IPS-18a (cell line): ENCODE results near the gene PYGB.

ENCODE experiments used
- H3K27ac ChIP-seq: one replicate; pipeline ENCODE4 v1.5.1; 2013; ENCODE audit warnings: low read length
- H3K27me3 ChIP-seq: one replicate; pipeline ENCODE4 v1.6.1; 2013; ENCODE audit warnings: mild to moderate bottlenecking, low read length; ENCODE audit not compliant: control insufficient read depth, insufficient read depth
- H3K36me3 ChIP-seq: one replicate; pipeline ENCODE4 v1.6.1; 2013; ENCODE audit warnings: low read depth, low read length; ENCODE audit not compliant: control insufficient read depth
- H3K4me1 ChIP-seq: one replicate; pipeline ENCODE4 v1.6.1; 2013; ENCODE audit warnings: low read depth, low read length; ENCODE audit not compliant: control insufficient read depth
- H3K4me3 ChIP-seq: one replicate; pipeline ENCODE4 v1.5.1; 2013; ENCODE audit warnings: low read length
- H3K9ac ChIP-seq: one replicate; pipeline ENCODE4 v1.6.1; 2013; ENCODE audit warnings: mild to moderate bottlenecking, low read length, moderate library complexity
- H3K9me3 ChIP-seq: one replicate; pipeline ENCODE4 v1.6.1; 2013; ENCODE audit warnings: low read depth, low read length; ENCODE audit not compliant: control insufficient read depth

PYGB gene

DNA sequence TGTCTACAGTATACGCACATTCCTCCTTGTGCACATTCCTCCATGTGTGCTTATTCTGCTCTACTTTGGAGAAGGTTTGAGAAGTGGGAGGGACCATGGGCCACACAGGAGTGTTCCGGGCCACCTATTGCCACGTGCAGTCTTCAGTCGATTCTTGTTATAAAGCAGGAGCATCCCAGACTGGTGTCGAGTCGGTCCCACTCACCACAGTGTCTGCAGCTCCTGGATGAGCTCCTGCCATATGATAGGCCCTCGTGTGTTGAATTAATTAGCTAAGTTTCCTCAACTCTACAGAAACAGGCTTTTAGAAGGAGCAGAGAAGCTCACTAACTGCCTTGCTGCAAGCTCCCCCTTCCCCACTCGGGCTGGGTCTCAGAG lies 29.8 kb upstream of the PYGB start:
- Histone ChIP-seq H3K27ac (no peak overlapping the region), H3K4me3 (no peak overlapping the region), H3K9me3 (no peaks in the 10 kb centered on the region), H3K27me3 (no peaks in the 10 kb centered on the region), H3K36me3 (peaks cover 19% of the 10 kb centered on the region), H3K4me1 (peaks cover 1% of the 10 kb centered on the region), H3K9ac (no peak overlapping the region)

DNA sequence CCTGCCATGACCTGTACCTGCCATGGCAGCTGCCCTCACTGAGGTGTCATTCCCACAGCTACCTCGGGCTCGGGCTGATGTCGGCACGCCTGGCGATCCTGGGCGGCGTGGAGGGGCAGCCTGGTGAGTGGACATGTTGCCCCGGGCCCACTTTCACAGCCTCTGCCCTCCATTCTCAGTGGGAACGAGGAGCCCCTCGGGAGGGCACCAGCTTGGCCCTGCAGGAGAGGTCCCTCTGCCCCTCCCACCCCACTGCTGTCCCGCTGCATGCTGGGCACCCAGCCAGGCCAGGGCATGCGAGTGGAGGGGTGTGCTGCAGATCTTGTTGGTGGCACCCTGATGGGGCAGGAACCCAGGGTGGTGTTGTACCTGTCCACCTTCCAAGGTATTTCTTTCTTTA lies 29.4 kb upstream of the PYGB start:
- H3K36me3 ChIP-seq: peaks cover 18% of the 10 kb centered on the region
- peaks cover 5% of the 10 kb centered on the region for H3K4me1 ChIP-seq
- H3K27ac ChIP-seq: no peak overlapping the region
- H3K9ac ChIP-seq: no peak overlapping the region
- no peak overlapping the region for H3K4me3 ChIP-seq
- no peaks in the 10 kb centered on the region for H3K27me3 ChIP-seq
- no peaks in the 10 kb centered on the region for H3K9me3 ChIP-seq

DNA sequence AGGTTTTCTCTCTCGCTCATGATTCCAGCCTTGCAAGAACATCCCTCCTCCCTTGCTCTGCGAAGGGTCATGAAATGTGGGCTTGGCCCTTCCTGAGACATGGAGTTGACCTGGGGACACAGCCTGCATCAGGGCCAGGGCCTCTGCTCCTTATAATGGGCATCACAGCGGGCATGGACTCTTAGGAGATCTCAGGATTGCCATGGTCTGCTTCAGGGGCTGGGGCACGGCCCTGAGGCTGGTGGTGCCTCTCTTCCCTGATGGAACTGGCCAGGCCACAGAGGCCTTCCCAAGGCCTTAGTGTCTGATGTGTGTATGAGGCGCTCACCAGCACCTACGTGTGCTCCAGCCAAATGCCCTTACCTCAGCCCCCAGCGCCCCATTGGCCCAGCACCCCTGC lies 28.5 kb upstream of the PYGB start:
- Histone ChIP-seq H3K27ac (no peak overlapping the region), H3K4me1 (peaks cover 5% of the 10 kb centered on the region), H3K9me3 (no peaks in the 10 kb centered on the region), H3K27me3 (no peaks in the 10 kb centered on the region), H3K36me3 (peaks cover 16% of the 10 kb centered on the region), H3K9ac (no peak overlapping the region), H3K4me3 (no peak overlapping the region)

DNA sequence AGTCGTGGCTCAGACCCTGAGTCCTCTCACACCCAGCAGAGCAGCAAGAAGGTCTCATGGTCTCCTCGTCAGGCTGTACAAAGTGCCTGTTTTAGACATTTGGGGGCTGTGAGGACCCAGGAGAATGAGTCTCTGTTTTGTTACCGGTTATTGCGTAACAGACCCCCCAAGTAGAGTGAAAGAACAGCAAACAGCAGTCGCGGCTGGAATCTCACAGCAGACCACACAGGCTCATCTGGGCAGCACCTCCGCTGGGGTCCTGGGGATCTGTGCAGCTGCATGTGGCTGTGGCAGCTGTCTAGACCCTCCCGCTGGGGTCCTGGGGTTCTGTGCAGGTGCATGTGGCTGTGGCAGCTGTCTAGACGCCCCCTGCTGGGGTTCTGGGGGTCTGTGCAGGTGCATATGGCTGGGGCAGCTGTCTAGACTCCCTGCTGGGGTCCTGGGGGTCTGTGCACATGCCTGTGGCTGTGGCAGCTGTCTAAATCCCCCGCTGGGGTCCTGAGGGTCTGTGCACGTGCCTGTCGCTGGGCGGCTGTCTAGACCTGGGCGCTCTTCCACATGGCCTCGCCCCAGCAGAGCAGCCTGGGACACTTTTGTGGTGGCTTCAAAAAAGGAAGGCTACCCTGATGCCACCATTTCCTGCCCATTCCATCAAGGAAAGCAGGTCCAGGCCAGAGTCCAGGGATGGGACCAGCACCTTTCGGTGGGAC lies 27.7 kb upstream of the PYGB start:
- H3K4me3 ChIP-seq: no peak overlapping the region
- no peak overlapping the region for H3K9ac ChIP-seq
- no peaks in the 10 kb centered on the region for H3K27me3 ChIP-seq
- no peak overlapping the region for H3K27ac ChIP-seq
- H3K4me1 ChIP-seq: peaks cover 5% of the 10 kb centered on the region
- H3K36me3 ChIP-seq: peaks cover 11% of the 10 kb centered on the region
- no peaks in the 10 kb centered on the region for H3K9me3 ChIP-seq

GRCh38 chr20:25220810-25221591 lies 26.9 kb upstream of the PYGB start:
- H3K4me3 ChIP-seq: no peak overlapping the region
- no peaks in the 10 kb centered on the region for H3K9me3 ChIP-seq
- H3K9ac ChIP-seq: no peak overlapping the region
- no peaks in the 10 kb centered on the region for H3K27me3 ChIP-seq
- H3K27ac ChIP-seq: no peak overlapping the region
- peaks cover 5% of the 10 kb centered on the region for H3K4me1 ChIP-seq
- peaks cover 3% of the 10 kb centered on the region for H3K36me3 ChIP-seq

- H3K4me3 ChIP-seq: no peak overlapping the region
- H3K9me3 ChIP-seq: no peaks in the 10 kb centered on the region
- H3K4me1 ChIP-seq: peaks cover 5% of the 10 kb centered on the region
- H3K9ac ChIP-seq: no peak overlapping the region
- peaks cover 3% of the 10 kb centered on the region for H3K36me3 ChIP-seq
- H3K27me3 ChIP-seq: no peaks in the 10 kb centered on the region
- no peak overlapping the region for H3K27ac ChIP-seq
These were observed 26.1 kb upstream of the PYGB start for GRCh38 chr20:25221592-25222460.

DNA sequence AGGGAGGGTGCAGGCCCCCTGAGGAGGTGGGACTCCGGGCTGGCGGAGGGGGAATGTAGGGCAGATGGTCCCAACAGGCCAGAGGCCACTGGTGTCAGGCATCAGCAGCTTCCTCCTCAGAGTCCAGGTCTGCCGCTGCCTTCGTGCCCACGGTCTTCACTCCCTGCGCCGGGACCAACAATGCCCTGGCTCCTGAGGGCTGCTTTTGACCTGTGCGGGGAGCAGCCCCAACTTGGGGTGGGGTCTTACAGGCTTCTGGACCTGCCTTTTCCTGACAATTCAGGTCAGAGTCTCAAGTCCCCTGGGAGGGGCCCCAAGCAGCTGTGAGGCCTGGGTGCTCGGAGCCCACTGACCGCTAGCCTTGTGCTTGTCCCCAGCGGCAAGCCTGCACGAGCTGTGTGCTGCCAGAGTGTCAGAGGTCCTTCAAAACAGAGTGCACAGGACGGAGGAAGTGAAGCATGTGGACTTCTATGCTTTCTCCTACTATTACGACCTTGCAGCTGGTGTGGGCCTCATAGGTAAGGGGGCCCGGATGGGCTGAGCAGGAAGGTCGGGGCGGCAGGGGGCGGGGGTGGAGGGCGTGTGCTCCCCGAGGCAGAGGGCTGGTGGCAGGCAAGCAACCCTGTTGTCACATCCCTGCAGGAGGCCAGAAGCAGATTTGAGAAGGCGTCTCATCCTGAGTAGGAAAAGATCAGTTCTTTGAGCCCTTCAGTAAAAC lies 25.3 kb upstream of the PYGB start:
- no peak overlapping the region for H3K4me3 ChIP-seq
- H3K27me3 ChIP-seq: no peaks in the 10 kb centered on the region
- H3K27ac ChIP-seq: no peak overlapping the region
- H3K9ac ChIP-seq: no peak overlapping the region
- H3K4me1 ChIP-seq: peaks cover 5% of the 10 kb centered on the region
- no peaks in the 10 kb centered on the region for H3K9me3 ChIP-seq
- H3K36me3 ChIP-seq: peaks cover 3% of the 10 kb centered on the region

DNA sequence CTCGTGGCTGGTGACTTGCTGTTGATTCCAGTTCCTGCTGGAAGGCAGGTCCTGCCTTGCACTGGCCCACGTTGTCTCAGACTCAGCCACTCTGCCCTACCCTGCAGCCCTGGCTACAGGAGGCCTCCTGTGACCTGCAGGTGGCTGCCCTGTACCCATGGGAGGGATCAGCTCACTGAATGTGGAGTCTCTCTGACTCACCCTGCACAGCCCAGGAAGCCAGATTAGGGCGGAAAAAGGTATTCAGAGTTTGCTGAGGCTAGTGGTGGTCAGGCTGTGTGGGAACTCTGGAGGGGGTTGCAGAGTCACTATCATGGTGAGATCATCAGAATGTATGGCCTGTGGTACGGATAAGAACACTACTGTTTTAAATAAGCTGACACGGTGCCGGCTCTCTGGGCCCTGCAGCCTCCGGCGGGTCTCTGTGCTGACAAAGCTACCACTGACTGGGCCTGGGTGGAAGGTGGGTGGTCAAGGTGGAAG lies 24.7 kb upstream of the PYGB start:
- Histone ChIP-seq H3K9me3 (no peaks in the 10 kb centered on the region), H3K9ac (no peak overlapping the region), H3K4me3 (no peak overlapping the region), H3K36me3 (peaks cover 3% of the 10 kb centered on the region), H3K27me3 (no peaks in the 10 kb centered on the region), H3K4me1 (peaks cover 5% of the 10 kb centered on the region), H3K27ac (no peak overlapping the region)

DNA sequence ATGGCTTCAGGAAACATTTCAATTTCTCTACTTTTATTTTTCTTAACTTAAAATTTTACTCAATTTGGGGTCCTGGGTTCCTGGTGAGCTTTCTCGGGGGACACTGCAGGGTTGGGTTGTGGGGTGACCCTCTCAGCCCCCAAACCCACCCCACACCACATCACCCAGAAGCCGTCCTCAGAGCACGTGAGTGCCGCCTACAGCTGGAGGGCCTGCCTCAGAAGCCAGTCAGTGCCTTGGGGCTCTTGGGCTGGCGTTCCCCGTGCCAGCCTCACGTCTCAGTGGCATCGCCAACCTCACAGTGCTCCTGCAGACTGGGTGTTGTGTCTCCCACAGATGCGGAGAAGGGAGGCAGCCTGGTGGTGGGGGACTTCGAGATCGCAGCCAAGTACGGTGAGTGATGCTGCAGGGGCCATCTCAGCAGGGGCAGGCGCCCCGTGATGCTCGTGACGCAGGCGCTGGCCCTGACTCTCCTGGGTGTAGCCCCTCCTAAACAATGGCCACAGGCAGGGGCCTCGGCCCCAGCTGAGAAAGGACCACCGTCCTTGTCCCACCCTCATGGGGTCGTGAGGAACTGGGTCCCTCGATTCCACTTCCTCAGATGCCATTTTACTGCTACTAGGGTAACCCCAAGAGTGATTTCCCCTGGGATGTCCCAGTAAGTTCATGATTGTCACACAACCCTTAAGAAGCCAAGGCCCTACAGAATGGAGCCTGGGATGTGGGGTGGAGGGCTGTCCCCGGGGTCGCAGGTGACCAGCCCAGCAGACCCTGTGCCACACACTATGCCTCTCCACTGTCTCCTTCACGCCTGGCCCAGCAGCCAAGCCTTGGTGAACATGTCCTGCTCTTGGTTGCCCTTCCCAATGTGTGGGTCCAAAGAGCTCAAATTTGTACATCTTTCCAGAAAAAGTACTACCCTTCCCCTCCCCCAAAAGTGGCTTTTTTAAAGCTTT lies 23.8 kb upstream of the PYGB start:
- Histone ChIP-seq H3K4me1 (peaks cover 5% of the 10 kb centered on the region), H3K36me3 (no peaks in the 10 kb centered on the region), H3K4me3 (no peak overlapping the region), H3K27ac (no peak overlapping the region), H3K9ac (no peak overlapping the region), H3K9me3 (no peaks in the 10 kb centered on the region), H3K27me3 (no peaks in the 10 kb centered on the region)

DNA sequence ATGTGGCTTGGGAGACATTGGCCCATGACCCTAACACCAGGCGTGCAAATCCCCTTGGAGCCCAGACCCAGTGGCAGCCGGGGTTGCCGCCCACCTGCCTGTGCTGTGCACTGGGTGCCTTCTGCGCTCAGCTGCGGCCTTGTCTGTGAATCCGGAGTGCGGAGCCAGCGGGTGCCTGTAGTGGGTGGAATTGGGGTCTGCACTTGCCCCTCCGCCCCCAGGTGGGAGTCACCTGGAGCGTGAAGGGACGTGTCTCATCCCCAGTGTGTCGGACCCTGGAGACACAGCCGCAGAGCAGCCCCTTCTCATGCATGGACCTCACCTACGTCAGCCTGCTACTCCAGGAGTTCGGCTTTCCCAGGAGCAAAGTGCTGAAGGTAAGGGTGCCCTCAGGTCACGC lies 22.9 kb upstream of the PYGB start:
- Histone ChIP-seq H3K9ac (no peak overlapping the region), H3K36me3 (no peaks in the 10 kb centered on the region), H3K27me3 (no peaks in the 10 kb centered on the region), H3K4me3 (no peak overlapping the region), H3K4me1 (peaks cover 5% of the 10 kb centered on the region), H3K9me3 (no peaks in the 10 kb centered on the region), H3K27ac (no peak overlapping the region)
